ENCODE data around the gene VAC14.

- TF ChIP-seq CTCF (IDR thresholded peaks at IDR 0.05; ENCODE audit: insufficient read depth, low read length) (no peak), POLR2AphosphoS5 (IDR thresholded peaks at IDR 0.05; ENCODE audit: low read depth) (no peak)
Observed at GRCh38 chr16:70784692-70785555, 16.0 kb downstream of the VAC14 start.
